HepG2 (cell line): ENCODE results near the gene PTCH1. TPM values are rescaled to one million over a fixed set of nuclear protein-coding genes. Genes with fewer than 3 reads are reported as not detected.
A peak's percentile ranks its signal among the peaks of the same experiment; 100 is the strongest.

Experiments
- GATAD1 ChIP-seq: IDR thresholded peaks from 2 replicates; pipeline ENCODE4 v1.6.1; 2016; ENCODE audit warnings: missing genetic modification reagents, missing compliant biosample characterization
- HES4 ChIP-seq: sonication (generic); formaldehyde crosslinking; IDR thresholded peaks from 2 replicates; pipeline ENCODE4 v1.9.0; 2021; ENCODE audit warnings: mild to moderate bottlenecking, missing genetic modification reagents, borderline replicate concordance
- KDM5B ChIP-seq: sonication (generic); formaldehyde crosslinking; IDR thresholded peaks from 2 replicates; pipeline ENCODE4 v1.4.0; 2020; ENCODE audit warnings: missing genetic modification reagents, mild to moderate bottlenecking, borderline replicate concordance
- KLF6 ChIP-seq: IDR thresholded peaks from 2 replicates; pipeline ENCODE4 v1.8.0; 2016; ENCODE audit warnings: missing biosample characterization, missing genetic modification reagents
- NONO ChIP-seq, 2 experiments: fragments of 450-650 bp in 1 of 2; sonication (generic) in 1 of 2; formaldehyde crosslinking in 1 of 2; IDR thresholded peaks in 1 of 2; conservative IDR thresholded peaks in 1 of 2; 2 replicates each; pipeline versions ENCODE4 v1.6.1 to v1.8.0; 2017 to 2022; ENCODE audit warnings: mild to moderate bottlenecking in 1 of 2, missing genetic modification reagents in 1 of 2, moderate library complexity in 1 of 2
- NR2F6 ChIP-seq, 2 experiments: IDR thresholded peaks; 2 replicates each; pipeline ENCODE4 v1.6.1; 2016; ENCODE audit warnings: antibody characterized with exemption in 1 of 2, mild to moderate bottlenecking in 1 of 2
- TEAD3 ChIP-seq: optimal IDR thresholded peaks from 2 replicates; pipeline ENCODE3; 2016; ENCODE audit warnings: borderline replicate concordance
- ZC3H13 ChIP-seq: sonication (generic); formaldehyde crosslinking; IDR thresholded peaks from 2 replicates; pipeline ENCODE4 v1.8.1; 2023; ENCODE audit warnings: mild to moderate bottlenecking, missing genetic modification reagents, moderate library complexity
- ZFP91 ChIP-seq: sonication (generic); formaldehyde crosslinking; IDR thresholded peaks from 2 replicates; pipeline ENCODE4 v1.9.0; 2022; ENCODE audit warnings: missing genetic modification reagents, mild to moderate bottlenecking, borderline replicate concordance
- ZNF607 ChIP-seq: sonication (generic); formaldehyde crosslinking; IDR thresholded peaks from 2 replicates; pipeline ENCODE4 v1.5.1; 2020; ENCODE audit warnings: missing genetic modification reagents, mild to moderate bottlenecking, borderline replicate concordance
- ZNF891 ChIP-seq: sonication (generic); formaldehyde crosslinking; IDR thresholded peaks from 2 replicates; pipeline ENCODE4 v1.5.0; 2020; ENCODE audit warnings: mild to moderate bottlenecking, missing genetic modification reagents
- polyA plus RNA-seq, 8 experiments: library from polyadenylated mRNA; depleted of rRNA in 3 of 8; stranded (reverse) in 7 of 8; unstranded in 1 of 8; fragments of >200 nt; fragmentation: Illumina TruSeq in 4 of 8; extraction: Trizol in 4 of 8; gene quantifications; 2 replicates each; pipeline versions ENCODE4 v1.2.1 to v1.2.3, GENCODE V29; 2011 to 2016; ENCODE audit warnings: low read depth in 4 of 8, missing spikeins in 1 of 8, mixed read lengths in 1 of 8; ENCODE audit not compliant: insufficient read depth in 1 of 8
- total RNA-seq, 5 experiments: library from RNA; depleted of rRNA; stranded (reverse); fragments of >200 nt; fragmentation: Illumina TruSeq; extraction: Trizol; gene quantifications; 2 replicates each; pipeline ENCODE4 v1.2.3, GENCODE V29; 2016; ENCODE audit warnings: low read depth in 1 of 5
- TF ChIP-seq, protein P1 (sequence below): sonication (generic); formaldehyde crosslinking; IDR thresholded peaks from 2 replicates; pipeline ENCODE4 v1.4.0; 2020; ENCODE audit warnings: low read depth, mild to moderate bottlenecking, missing genetic modification reagents
- TF ChIP-seq, protein P2 (sequence below): sonication (generic); formaldehyde crosslinking; IDR thresholded peaks from 2 replicates; pipeline ENCODE4 v1.8.0; 2022; ENCODE audit warnings: mild to moderate bottlenecking, missing genetic modification reagents; ENCODE audit not compliant: insufficient replicate concordance
- TF ChIP-seq, protein P3 (sequence below): sonication (generic); formaldehyde crosslinking; IDR thresholded peaks from 2 replicates; pipeline ENCODE4 v1.5.0; 2020; ENCODE audit warnings: missing genetic modification reagents, mild to moderate bottlenecking, borderline replicate concordance
- TF ChIP-seq, protein P4 (sequence below): sonication (generic); formaldehyde crosslinking; IDR thresholded peaks from 2 replicates; pipeline ENCODE4 v1.4.0; 2020; ENCODE audit warnings: missing genetic modification reagents
- TF ChIP-seq, protein P5 (sequence below): sonication (generic); formaldehyde crosslinking; IDR thresholded peaks from 2 replicates; pipeline ENCODE4 v1.4.0; 2020; ENCODE audit warnings: missing genetic modification reagents, borderline replicate concordance

The PTCH1 gene
- total and polyA plus RNA-seq, 2 of the 13 experiments (the other 11 are each of a cell fraction or from before 2014, with no cell fraction given) = 2.8 to 3.9 TPM

DNA sequence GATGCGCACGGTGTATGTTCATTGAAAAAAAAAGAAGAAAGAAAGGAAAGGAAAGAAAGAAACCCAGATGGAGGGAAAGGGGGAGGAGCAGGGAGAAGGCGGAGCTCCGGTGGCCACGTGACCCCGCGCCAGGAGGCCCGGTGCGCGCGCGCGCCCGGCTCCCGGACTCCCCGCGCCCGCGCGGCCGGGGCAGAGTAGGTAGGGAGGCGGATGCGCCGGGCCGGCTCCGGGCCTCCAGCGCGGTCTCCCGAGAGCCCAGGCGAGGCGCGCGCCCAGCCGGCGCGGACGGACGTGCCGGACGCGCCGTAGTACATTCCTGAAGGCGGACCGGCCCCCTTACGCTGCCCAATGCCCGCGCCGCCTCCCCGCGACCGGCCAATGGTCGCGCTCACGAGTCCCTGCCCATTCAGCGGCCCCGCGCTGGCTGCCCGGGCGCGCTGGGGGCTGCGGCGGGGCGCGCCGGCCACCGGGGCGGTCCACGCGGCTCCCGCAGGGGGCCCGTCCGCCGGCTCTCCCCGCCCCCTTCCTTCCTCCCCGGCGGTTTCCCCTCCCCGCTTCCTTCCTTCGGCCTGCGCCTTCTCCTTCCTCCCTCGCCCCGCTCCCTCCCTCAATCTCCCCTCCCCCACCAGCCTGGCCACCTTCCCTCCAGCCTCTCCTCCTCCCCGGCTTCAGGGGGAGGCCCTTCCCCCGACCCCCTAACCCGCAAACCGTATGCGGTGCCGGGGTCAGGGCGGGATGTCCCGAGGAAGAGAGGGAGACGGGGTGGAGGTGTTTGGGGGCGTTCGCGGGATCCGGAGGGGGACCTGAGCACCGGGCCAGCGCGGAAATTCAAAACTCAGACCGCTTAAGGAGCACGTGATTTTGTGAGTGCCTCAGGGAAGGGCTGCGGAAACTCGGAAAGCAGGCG, 5.8 kb downstream of the PTCH1 start (continued):
- 0 out of 2 replicates have a peak, but pooled peaks have one; percentile 60 for TF ChIP-seq ZNF607 (CRISPR knock-in tag)
- TF ChIP-seq, protein P1, sequence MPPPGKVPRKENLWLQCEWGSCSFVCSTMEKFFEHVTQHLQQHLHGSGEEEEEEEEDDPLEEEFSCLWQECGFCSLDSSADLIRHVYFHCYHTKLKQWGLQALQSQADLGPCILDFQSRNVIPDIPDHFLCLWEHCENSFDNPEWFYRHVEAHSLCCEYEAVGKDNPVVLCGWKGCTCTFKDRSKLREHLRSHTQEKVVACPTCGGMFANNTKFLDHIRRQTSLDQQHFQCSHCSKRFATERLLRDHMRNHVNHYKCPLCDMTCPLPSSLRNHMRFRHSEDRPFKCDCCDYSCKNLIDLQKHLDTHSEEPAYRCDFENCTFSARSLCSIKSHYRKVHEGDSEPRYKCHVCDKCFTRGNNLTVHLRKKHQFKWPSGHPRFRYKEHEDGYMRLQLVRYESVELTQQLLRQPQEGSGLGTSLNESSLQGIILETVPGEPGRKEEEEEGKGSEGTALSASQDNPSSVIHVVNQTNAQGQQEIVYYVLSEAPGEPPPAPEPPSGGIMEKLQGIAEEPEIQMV (CRISPR knock-in tag) = 0 out of 2 replicates have a peak, but pooled peaks have one; percentile 0
- TF ChIP-seq, protein P2, sequence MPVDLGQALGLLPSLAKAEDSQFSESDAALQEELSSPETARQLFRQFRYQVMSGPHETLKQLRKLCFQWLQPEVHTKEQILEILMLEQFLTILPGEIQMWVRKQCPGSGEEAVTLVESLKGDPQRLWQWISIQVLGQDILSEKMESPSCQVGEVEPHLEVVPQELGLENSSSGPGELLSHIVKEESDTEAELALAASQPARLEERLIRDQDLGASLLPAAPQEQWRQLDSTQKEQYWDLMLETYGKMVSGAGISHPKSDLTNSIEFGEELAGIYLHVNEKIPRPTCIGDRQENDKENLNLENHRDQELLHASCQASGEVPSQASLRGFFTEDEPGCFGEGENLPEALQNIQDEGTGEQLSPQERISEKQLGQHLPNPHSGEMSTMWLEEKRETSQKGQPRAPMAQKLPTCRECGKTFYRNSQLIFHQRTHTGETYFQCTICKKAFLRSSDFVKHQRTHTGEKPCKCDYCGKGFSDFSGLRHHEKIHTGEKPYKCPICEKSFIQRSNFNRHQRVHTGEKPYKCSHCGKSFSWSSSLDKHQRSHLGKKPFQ = peak; percentile 35
- no peak for TF ChIP-seq NONO (IDR thresholded peaks at IDR 0.05)
- TF ChIP-seq NONO (CRISPR knock-in tag; conservative IDR thresholded peaks at IDR 0.05) = peak; percentile 79
- peak; percentile 71; the same call in 1 of the 2 replicates for TF ChIP-seq HES4 (CRISPR knock-in tag)
- peak; percentile 81; the same call in 1 of the 2 replicates for TF ChIP-seq ZFP91 (CRISPR knock-in tag)
- TF ChIP-seq, protein P3, sequence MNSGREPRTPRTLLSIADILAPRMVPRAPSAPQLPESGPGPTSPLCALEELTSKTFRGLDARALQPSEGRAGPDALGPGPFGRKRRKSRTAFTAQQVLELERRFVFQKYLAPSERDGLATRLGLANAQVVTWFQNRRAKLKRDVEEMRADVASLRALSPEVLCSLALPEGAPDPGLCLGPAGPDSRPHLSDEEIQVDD (CRISPR knock-in tag) = 0 out of 2 replicates have a peak, but pooled peaks have one; percentile 42
- peak; percentile 49; the same call in 1 of the 2 replicates for TF ChIP-seq ZNF891 (CRISPR knock-in tag)
- peak; percentile 71; the same call in 1 of the 2 replicates for TF ChIP-seq ZC3H13
- 0 out of 2 replicates have a peak, but pooled peaks have one; percentile 58 for TF ChIP-seq KLF6 (CRISPR knock-in tag)
- 0 out of 2 replicates have a peak, but pooled peaks have one; percentile 25 for TF ChIP-seq GATAD1 (CRISPR knock-in tag)
- TF ChIP-seq TEAD3 (CRISPR knock-in tag) = peak; percentile 86
- TF ChIP-seq, protein P4, sequence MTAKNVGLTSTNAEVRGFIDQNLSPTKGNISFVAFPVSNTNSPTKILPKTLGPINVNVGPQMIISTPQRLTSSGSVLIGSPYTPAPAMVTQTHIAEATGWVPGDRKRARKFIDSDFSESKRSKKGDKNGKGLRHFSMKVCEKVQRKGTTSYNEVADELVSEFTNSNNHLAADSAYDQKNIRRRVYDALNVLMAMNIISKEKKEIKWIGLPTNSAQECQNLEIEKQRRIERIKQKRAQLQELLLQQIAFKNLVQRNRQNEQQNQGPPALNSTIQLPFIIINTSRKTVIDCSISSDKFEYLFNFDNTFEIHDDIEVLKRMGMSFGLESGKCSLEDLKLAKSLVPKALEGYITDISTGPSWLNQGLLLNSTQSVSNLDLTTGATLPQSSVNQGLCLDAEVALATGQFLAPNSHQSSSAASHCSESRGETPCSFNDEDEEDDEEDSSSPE (CRISPR knock-in tag) = peak; percentile 49
- TF ChIP-seq, protein P5, sequence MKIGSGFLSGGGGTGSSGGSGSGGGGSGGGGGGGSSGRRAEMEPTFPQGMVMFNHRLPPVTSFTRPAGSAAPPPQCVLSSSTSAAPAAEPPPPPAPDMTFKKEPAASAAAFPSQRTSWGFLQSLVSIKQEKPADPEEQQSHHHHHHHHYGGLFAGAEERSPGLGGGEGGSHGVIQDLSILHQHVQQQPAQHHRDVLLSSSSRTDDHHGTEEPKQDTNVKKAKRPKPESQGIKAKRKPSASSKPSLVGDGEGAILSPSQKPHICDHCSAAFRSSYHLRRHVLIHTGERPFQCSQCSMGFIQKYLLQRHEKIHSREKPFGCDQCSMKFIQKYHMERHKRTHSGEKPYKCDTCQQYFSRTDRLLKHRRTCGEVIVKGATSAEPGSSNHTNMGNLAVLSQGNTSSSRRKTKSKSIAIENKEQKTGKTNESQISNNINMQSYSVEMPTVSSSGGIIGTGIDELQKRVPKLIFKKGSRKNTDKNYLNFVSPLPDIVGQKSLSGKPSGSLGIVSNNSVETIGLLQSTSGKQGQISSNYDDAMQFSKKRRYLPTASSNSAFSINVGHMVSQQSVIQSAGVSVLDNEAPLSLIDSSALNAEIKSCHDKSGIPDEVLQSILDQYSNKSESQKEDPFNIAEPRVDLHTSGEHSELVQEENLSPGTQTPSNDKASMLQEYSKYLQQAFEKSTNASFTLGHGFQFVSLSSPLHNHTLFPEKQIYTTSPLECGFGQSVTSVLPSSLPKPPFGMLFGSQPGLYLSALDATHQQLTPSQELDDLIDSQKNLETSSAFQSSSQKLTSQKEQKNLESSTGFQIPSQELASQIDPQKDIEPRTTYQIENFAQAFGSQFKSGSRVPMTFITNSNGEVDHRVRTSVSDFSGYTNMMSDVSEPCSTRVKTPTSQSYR (CRISPR knock-in tag) = peak; percentile 60; the same call in 1 of the 2 replicates
- no peak for TF ChIP-seq NR2F6 (IDR thresholded peaks at IDR 0.05)
- no peak for TF ChIP-seq NR2F6 (CRISPR knock-in tag; IDR thresholded peaks at IDR 0.05)
- TF ChIP-seq KDM5B = peak; percentile 44; the same call in 1 of the 2 replicates
